Activated gamma-delta T cell (primary cell): ENCODE results near the gene RFX4.

Experiments
- DNase-seq: peaks from one replicate; lab custom pipeline; 2025; lab: John Stamatoyannopoulos, UW
- total RNA-seq, 2 donors: gene quantifications; one replicate each; lab custom pipeline; 2026; lab: John Stamatoyannopoulos, UW

The RFX4 gene
- 0 to 0.04 reads per million in 2 donors for total RNA-seq

DNA sequence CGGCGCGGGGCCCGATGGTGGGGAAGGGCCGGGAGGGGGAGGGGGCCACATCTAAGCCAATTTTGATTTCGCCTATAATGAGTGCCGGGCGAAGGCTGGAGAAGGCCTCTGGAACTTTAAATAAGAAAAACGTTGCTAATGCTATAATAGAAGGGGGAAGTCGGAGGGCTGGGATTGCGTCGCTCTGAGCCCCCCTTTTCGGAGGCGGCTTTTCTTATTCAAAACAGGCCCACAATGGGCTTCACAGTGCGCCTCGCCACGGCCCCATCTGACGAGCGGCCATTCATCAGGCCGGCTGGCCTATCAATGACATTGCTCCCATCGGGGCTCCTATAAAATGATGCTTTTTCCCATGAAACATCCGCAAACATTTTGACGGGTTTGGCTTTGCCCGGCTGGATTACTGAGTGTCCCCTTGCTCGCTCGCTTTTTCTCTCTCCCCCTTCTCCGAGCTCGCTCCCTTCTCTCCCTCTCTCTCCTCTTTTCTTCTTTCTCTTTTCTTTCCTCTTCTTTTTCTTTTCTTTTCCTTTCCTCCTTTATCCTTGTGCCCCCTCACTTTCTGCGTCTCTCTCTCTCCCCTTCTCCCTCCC lies at the start of gene RFX4:
Gene RFX4 (plus strand): TSS at position 364 of the 590 bp plus-strand sequence. CDS start 317 bp downstream, outside the sequence.
- DNase-seq: no peak

DNA sequence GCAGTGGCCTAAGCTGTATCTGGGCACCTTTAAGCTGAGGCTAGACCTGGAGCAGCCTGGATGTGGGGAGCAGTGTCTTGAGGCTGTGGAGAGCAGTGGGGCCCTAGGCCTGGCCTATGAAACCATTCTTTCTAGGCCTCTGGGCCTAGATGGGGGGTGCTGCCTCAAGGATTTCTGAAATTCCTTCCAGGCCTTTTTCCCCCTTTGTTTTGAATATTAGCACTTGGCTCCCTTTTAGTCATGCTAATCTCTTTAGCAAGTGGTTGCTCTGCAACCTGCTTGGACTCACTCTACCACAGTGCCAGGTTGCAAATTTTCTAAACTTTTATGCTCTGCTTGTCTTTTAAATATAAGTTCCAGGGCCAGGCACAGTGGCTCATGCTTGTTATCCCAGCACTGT lies 41.6 kb upstream of the RFX4 start:
- no peak for DNase-seq

DNA sequence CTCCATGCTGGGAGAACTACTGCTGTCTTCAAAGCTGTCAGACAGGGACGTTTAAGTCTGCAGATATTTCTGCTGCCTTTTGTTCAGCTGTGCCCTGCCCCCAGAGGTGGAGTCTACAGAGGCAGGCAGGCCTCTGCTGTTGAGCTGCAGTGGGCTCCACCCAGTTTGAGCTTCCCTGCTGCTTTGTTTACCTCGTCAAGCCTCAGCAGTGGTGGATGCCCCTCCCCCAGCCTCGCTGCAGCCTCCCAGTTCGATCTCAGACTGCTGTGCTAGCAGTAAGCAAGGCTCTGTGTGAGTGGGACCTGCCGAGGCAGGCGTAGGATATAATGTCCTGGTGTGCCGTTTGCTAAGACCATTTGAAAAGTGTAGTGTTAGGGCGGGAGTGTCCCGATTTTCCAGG lies 31.4 kb upstream of the RFX4 start:
- no peak for DNase-seq

DNA sequence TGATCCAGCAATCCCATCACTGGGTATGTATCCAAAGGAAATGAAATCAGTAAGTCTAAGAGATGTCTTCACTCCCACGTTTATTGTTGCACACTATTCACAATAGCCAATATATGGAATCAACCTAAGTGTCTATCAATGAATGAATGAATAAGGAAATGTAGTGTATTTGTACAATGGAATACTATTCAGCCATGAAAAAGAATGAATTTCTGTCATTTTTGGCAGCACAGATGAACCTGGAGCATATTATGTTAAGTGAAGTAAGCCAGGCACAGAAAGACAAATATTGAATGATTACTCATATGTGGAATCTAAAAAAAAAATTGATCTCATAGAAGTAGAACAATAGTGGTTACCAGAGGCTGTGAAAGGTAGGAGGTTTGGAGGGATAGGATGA lies 30.6 kb upstream of the RFX4 start:
- no peak for DNase-seq

DNA sequence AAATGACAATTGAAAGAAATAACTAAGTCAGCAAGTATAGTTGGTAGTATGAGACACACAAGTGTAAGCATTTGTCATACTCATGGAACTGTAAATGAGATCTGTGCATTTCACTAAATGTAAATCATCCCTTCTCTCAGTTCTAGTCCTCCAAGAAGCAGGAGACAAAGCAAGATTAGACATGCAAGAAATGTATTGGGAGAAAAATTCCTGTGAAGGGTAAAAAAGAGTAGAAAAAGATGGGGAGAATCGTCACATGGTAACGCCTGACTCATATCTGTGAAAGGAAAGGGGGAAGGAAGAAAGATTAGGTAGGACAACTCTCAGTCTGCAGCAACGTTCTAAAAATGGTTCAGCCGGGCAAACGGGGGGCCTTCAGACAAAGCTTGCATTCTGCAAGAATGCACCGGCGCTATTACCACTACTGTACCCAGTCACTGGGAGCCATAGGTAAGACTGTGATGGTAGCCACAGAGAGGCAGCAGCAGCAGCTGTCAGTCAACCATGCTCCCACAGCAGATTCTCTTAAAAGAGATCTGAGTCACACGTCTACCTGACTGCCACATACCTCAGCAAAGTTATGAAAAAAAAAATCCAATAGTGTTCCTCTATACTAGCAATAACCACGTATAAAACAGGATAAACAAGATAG lies 18.0 kb upstream of the RFX4 start:
- DNase-seq: no peak

DNA sequence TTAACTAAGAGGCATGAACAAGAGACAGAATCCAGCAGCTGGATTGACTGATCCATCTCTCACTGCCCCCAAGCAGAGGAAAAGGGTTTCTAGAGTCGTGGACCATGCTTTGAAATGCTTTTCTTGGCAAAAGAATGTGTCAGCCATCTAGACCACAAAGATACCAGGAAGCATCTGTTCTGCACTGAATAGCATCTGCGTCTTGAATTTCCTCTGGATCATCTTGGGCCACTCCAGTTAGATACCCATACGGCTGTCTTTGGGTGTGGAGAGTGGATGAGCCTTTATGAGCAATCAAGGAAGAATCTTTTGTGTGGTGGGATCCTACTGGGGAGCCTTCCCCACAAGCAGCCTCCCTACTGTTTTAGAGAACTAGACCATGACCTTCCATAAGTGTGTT lies 16.0 kb upstream of the RFX4 start:
- DNase-seq: no peak

DNA sequence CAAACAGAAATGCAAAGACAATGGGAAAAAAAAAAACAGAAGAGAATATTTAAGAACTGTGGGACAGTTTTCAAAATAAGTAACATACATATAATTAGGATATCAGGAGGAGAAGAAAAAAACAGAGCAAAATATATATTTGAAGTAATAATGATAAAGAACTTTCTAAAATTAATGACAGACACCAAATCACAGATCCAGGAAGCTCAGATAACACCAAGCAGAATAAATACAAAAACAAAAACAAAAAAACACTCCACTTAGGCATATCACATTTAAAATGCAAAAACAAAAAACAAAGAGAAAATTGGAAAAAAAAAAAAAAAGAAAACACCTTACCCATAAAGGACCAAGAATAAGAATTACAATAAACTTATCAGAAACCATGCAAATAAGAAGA lies 9.6 kb upstream of the RFX4 start:
- no peak for DNase-seq

DNA sequence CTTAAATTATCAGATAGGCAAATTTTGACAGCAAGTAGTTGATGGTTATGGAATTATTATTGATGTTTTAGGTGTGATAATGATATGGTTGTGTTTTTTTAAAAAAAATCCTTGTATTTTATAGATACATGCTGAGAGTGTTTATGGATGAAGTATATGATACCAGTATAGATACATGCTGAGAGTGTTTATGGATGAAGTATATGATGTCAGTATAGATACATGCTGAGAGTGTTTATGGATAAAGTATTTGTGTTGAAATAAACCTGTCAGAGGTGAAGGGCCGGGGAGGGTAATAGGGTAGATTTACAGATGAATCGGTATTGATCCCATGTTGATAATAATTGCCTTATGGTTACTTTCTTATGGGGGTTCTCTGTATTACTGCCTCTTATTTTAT lies 6.0 kb upstream of the RFX4 start:
- no peak for DNase-seq

DNA sequence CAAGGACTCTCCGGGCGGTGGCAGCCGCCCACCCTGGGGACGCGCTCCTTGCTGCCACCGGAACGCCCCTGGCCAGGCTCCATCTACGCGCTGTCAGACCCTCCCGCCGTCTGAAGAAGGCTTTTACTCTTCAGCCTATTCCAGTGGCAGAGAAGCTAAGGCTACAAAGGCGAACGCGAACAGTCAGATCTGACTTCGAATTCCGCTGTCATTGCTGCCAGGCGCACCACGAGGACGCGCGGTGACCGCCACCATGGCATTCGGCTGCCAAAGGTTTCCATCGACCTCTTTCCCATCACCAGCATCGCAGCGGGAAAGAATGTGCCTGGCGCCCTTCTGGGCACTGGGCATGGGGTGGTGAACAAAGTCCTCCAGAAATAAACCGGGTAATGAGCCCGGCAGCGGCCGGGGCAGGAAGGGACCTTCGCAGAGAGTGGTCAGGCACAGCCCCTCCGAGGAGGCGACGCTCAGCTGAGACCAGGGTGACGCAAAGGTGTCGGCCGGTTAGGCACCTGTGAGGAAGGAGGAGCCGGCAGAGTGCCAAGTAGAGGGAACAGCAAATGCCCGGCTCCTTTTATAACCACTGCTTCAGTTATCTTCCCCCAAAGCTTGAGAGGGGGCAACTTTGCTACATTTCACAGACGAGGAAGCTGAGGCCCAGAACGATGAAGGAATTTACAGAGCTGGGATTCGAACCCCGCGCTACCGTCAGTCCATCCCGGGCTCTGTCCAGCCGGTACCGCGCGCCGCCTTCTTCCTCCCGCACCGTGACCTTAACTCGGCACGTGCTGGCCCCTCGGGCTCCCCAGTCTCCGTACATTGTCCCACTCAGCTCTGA lies 1.9 kb upstream of the RFX4 start:
- no peak for DNase-seq

DNA sequence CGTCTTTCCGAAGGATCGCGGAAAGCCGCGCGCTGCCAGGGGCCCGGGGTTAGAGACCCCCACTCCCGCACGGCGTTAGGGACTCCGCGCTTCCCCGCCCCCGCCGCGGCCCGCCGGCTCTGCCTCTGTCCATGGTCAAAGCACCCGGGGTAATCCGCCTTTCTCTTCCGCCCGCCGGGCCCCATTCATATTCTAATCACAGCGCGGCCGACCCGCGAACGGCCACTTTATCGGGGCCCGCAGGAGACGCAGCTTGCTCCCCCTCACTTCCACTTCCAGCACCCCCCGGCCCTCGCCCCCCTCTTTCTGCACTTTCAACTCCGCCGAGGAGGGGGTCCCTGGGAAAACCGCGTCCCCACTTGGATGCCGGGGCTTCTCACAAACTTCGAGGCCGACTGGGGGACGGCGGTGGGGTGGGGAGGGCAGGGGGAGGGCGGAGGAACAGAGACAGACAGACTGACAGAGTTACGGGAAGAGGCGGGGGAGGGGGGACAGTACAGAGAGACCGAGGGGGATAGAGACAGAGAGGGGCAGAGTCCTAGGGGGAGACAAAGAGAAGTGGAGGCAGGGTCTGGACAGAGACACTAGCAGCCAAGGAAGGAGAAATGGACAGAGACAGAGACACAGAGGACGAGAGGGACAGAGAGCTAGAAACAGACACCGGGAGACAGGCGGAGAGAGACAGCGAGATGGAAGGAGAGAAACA lies 1.1 kb upstream of the RFX4 start:
- no peak for DNase-seq

DNA sequence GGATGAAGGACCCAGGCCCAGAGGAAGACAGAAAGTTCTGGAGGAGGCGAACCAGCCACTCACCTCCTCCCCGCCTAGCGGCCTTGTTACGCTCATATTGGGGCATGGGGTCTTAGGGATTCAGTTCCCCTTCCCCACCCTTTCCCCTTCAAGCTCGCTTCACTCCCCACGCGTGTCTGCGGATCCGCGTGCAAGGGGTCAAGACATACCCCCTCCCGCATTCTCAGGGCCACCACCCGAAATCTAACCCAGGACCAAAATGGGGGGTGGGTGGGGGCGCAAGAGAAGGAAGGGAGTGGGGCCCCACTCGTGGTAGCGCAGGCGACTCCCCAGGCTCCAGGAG lies 584 bp upstream of the RFX4 start:
- no peak for DNase-seq

DNA sequence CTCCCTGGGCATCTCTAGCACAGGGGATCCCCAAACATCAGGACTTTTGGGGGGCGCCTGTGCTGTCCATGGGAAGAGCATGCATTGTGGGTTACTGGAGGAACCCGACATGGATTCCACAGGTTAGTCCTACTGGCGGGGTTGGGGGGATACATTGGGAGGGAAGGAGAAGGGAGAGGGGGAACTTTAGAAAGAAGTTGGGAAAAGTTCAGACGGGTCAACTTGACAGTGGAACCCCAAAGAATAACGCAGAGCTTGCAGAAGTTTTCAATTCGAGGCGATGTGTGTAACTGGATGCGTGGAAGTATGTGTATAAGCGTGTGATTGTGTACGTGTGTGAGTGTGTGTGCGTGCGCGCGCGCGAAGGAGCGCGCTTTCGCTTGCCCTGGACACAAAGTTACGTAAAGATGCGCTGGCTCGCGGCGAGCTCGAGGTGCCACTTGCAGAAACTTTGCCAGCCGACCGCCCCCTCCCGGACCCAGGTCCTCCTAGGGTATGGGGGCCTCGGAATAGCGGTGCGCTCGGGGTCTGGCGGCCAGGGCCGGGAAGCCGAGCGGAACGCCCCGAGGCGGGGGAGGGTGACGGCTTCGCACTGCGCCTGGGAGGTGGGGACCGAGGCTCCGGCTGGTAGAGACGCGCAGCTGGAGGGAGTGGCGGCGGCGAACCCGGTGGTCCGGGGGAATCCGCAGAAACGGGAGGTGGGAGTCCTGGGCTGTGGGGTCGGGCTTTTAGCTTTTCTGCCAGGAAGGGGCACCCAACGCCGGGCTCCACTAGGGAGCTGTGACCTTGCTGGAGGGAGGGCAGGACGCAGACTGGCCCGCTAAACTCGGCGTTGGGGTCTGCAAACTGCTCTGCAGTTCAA lies 669 bp downstream of the RFX4 start:
- no peak for DNase-seq

DNA sequence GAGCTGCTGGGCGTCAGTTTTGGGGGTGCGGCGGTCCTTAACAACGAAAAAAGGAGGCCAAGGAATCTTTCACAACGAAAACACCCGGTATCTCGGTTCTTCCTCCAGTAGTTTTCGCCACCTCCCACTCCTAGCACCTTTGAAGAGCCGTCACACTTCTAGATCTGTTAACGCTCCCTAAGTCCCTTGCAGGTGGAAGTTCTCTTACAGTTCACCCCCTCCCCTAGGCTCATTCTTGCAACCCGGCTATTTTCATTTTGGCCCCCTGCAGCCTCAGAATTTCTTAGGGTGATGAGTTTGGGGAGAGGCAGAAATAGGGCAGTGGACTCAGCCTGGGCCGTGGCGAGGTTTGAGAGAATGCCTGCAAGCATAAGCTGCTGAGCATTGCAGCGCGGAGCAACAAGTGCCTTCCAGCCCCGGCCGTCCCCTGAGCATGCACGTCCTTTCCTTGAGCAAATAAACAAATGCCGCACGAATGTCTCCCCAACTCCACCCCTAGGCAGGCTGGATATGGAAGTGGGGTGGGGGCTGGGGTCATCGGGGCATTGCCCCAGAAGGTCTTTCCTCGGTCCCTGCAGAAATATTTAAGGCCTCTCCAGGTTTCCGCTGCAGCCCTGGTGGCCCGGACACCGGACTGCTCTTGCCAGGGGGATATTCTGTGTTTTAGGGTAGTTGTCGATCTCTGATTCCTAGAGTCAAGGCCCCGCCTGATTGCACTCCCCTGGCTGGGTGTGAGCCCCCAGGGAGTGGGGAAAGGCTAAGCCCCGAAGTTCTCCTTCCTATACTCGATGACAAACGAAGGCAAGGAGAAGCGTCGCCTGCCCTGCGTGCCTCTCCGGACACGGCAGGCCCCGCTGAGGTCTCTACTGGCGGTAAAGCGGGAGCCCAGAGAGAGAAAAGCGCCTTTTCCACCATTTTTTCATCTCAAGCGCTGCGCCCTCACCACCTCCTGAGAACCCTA lies 1.6 kb downstream of the RFX4 start:
- no peak for DNase-seq

DNA sequence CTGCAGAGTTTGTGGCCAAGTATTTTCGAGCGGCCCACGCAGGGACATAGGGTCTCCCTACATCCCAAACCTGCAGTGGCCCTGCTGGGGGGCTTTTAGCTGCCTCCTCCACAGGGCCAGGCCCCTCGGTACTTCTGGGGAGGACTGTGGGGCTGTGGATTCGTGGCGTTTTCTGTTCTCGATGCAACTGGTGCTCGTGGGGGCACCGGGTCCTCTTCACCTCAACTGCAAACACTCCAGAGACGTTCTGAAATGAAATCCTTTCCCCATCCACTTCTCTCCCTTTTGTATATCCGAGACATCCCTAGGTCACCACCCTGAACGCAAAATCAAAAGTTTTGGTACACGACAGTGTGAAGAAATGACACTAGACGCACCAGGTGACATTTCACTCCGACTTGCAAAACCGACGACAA lies 2.3 kb downstream of the RFX4 start:
- no peak for DNase-seq

DNA sequence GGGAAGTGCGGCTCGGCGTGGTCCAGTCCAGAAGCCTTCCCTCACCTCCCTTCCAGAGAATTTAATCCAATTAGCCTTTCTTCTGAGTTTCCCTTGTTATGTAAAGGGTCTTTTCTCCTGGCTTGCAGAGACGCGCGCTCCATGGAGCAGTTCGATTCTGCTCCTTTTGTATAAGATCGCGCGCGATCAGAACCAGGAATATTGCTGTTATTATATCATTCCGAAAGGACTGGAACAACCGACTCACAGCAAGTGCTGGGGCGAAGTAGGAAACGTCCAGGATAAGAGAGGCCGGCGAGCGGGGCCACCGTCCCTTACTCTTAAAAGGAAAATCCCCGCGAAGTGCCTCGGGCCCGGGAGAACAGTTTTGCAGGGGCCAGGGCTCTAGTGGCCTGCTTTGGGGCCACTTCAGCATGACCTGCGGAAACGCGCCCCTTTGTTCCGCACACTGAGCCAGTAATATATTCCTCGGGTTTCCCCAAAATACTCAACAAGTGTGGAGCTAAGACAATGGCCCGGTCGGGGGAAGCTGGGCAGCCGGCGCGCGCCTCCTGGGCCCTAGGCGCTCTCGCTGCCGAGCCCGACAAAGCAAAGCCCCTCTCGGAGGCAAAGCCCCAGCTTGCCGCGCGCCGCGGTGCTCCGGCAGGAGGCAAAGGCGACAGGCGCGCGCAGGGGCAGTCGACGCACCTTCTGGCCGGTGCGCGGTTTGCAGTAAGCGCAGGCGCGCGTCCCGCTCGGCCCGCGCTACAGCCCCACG lies 2.9 kb downstream of the RFX4 start:
- no peak for DNase-seq

DNA sequence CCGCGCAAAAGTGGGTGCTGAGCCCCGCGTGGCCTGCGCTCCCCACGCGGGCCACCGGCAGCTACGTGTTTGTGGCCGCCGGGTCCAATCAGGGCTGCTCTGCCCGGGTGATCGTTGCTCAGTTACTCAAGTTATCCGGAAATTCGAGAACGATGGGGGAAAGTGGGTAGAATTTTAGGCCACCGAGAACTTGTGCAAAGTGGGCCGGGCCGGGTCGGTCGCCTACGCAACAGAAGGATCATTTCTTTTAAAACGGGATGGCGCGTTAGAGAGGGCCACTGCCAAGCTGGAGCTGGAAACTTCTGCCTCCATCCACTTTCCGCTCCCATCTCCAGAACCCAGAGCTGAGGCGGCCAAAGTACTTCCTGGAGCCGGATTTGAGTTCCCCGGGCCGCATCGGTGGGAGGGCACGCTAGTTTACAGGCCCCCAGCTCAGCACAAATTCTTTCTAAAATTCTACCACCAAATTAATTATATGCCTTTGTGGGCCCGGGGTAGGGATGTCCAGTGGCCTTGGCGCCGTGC lies 3.5 kb downstream of the RFX4 start:
- DNase-seq: no peak

DNA sequence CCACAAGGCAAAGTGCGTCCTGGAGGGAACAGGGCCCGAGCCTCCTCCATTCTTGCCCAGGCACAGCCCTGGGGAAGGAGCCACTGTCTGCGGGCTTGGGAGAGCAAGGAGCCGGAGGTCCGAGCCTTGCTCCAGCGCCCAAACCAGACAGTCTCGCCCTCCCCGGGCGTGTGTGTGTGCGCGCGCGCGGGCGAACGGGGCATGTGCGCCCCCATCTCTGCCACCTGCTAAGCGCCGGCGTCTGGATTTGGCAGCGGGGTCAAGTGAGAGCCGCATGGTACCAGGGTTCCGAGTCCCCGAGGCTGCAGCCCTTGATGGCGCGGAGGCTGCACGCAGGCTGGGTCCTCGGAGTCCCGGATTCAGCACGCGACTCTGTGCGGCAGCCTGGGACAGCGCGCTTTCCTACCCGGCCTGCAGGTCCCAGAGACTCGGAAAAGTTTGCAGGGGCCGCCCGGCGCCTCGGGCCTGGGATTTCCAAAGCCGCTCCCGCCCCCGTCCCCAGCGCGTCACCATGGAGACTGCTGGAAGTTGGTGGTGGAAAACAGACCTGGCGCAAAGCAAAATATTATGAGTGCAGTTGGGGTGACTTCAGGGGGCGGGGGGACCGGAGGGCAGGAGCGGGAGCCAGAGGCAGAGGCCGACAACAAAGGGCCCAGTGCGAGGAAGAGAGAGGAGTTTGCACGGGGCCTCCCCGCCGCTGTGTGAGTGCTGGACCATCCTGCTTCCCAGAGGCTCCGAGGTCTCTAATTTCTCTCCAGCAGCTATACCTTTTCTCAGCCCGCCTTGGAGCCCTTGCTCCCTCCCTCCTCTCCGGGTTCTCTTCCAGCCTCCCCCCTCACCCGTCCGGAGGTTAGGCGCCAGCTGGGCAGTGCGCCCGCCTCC lies 4.2 kb downstream of the RFX4 start:
- no peak for DNase-seq

DNA sequence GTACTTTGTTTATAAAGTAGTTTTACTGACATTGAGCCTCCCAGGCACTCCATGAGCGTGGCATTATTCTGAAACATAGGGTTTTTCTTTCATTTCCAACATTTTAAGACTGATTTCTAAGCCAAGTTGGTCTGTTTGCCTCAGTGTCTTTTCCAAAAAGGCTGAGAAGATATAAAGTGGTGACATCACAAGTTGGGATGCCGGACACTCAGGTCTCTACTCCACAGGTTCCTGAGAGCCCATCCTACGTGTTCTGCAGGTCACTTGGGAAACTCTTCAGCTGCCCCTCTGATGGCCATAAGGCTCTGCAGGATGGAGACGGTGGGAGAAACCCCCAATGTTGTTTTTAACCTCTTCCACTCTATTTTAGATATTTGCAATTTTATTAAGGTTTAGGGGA lies 6.0 kb downstream of the RFX4 start:
- DNase-seq: no peak
